Activated CD8-positive, alpha-beta T cell treated with anti-CD3 and anti-CD28 coated beads for 36 hours (primary cell): Measurements from ENCODE around the gene FDXACB1. TPM values are rescaled to one million over a fixed set of nuclear protein-coding genes. Genes with fewer than 3 reads are reported as not detected.

Experiments
- ATAC-seq: fragments of 200-7000 bp; cut with Tn5 transposase; one replicate; pipeline ENCODE4 v1.10.0; 2021; ENCODE audit warnings: mild to moderate bottlenecking, moderate library complexity
- CTCF ChIA-PET: fragments of 350-600 bp; sonication (Branson Sonifier 250); formaldehyde crosslinking; loops from one replicate; lab custom pipeline; 2021; ENCODE audit warnings: antibody characterized with exemption; lab: Charles Lee
- POLR2A ChIA-PET: fragments of 350-600 bp; sonication (Branson Sonifier 250); formaldehyde crosslinking; loops from one replicate; lab custom pipeline; 2021; ENCODE audit warnings: antibody characterized with exemption; lab: Charles Lee
- DNase-seq: peaks from one replicate; pipeline ENCODE4 v3.0.0-alpha.2; 2020
- H3K27ac Mint-ChIP-seq: one replicate; pipeline ENCODE4 v1.8.0; 2021; ENCODE audit warnings: mild to moderate bottlenecking, mixed read lengths
- H3K27me3 Mint-ChIP-seq: one replicate; pipeline ENCODE4 v1.8.0; 2021; ENCODE audit warnings: mixed read lengths
- H3K36me3 Mint-ChIP-seq: one replicate; pipeline ENCODE4 v1.8.0; 2021; ENCODE audit warnings: low read depth, mixed read lengths
- H3K4me1 Mint-ChIP-seq: one replicate; pipeline ENCODE4 v1.8.0; 2021; ENCODE audit warnings: low read depth, mixed read lengths
- H3K4me3 Mint-ChIP-seq: one replicate; pipeline ENCODE4 v1.8.0; 2021; ENCODE audit warnings: mild to moderate bottlenecking, moderate library complexity, mixed read lengths
- H3K9me3 Mint-ChIP-seq: one replicate; pipeline ENCODE4 v1.8.0; 2021; ENCODE audit warnings: mixed read lengths
- intact Hi-C: fragments of 100-400 bp; cut with micrococcal nuclease; formaldehyde crosslinking; loops from one replicate; pipeline ENCODE4 v1.10.0; 2022
- total RNA-seq, 2 experiments: library from RNA; stranded (reverse); gene quantifications; one replicate each; pipeline ENCODE4 v1.2.3, GENCODE V29; 2021
- TF ChIP-seq, protein P1 (sequence below): fragments of 200-600 bp; IDR thresholded peaks from one replicate; pipeline ENCODE4 v1.8.0; 2022; ENCODE audit warnings: antibody characterized with exemption, mild to moderate bottlenecking

The FDXACB1 gene
- total RNA-seq, 2 experiments from 2014 or later: 6.9 to 7.1 TPM

DNA sequence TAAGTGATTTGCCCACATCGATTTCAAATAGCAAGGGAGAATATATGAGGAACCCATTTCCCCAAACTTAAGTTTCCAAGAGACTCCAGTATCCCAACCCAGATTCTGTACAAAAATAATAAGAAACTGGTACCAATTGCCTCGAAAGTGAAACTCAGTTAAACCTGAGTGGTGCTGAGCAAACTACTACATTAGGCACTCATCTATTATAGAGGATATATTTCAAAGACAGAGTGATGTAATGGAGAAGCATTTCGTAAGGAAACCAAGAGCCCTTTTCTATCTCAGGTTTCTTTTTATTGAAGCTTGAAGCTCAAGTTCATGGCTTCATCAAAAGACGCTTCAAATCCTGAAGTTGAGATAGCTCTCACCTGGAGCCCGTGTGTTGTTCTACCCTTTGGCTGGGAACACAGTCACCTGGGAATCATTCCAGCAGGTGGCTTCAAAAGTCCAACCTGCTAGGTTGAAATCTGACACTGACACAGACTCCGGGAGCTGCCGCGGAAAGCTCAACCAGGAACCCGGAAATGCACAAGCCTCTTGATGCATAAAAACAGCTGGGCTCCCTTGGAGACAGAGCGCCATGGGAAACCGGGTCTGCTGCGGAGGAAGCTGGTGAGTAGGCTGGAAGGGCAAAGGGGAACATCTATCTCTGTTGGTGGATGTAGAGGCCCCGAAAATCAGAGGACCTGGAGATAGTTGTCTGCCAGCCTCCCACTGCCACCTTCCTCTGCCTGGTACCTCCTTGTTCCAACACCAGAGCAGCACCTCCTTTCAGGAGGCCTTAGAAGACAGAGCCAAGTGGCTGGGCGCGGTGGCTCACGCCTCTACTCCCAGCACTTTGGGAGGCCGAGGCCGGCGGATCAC lies 39.7 kb upstream of the FDXACB1 start, which contains the start of gene C11orf52:
Gene C11orf52 (plus strand): TSS at position 524 of the 867 bp plus-strand sequence. CDS start 60 bp downstream, at position 584.
- intact Hi-C loops: no loop called here
- Mint-ChIP-seq H3K27me3 (peaks cover 21% of the 10 kb centered on the region), H3K4me3 (no peak within 1 kb of the TSS), H3K27ac (no peak within 1 kb of the TSS), H3K9me3 (no peaks in the 10 kb centered on the region), H3K4me1 (peaks cover 5% of the 10 kb centered on the region), H3K36me3 (no peaks in the 10 kb centered on the region)
- TF ChIP-seq, protein P1, sequence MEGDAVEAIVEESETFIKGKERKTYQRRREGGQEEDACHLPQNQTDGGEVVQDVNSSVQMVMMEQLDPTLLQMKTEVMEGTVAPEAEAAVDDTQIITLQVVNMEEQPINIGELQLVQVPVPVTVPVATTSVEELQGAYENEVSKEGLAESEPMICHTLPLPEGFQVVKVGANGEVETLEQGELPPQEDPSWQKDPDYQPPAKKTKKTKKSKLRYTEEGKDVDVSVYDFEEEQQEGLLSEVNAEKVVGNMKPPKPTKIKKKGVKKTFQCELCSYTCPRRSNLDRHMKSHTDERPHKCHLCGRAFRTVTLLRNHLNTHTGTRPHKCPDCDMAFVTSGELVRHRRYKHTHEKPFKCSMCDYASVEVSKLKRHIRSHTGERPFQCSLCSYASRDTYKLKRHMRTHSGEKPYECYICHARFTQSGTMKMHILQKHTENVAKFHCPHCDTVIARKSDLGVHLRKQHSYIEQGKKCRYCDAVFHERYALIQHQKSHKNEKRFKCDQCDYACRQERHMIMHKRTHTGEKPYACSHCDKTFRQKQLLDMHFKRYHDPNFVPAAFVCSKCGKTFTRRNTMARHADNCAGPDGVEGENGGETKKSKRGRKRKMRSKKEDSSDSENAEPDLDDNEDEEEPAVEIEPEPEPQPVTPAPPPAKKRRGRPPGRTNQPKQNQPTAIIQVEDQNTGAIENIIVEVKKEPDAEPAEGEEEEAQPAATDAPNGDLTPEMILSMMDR: no peak
- no peak for DNase-seq
- CTCF ChIA-PET: no interaction called here
- ATAC-seq: no peak
- POLR2A ChIA-PET: no interaction called here

DNA sequence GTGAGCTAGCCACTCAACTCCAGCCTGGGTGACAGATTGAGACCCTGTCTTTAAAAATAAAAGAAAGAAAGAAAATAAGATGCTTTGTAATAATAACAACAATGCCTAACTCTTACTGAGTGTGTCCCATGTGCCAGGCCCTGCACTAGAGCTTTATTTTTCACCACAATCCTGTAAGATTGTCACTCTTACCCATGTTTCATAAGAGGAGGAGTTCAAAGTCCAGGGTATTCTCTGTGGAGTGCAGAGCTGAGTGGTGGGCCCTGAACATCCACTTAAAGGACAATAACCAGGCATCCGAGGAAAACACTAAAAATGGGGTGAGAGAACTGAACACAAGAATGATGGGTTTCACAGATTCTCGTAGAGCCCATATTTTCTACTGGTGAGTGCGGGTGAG lies 38.8 kb upstream of the FDXACB1 start:
- no peak overlapping the region for H3K4me3 Mint-ChIP-seq
- no peak overlapping the region for H3K27ac Mint-ChIP-seq
- H3K27me3 Mint-ChIP-seq: peaks cover 26% of the 10 kb centered on the region
- ChIA-PET POLR2A (no interaction called here), CTCF (no interaction called here)
- H3K9me3 Mint-ChIP-seq: no peaks in the 10 kb centered on the region
- ATAC-seq (no peak), DNase-seq (no peak)
- H3K4me1 Mint-ChIP-seq: no peaks in the 10 kb centered on the region
- TF ChIP-seq, protein P1: no peak
- no peaks in the 10 kb centered on the region for H3K36me3 Mint-ChIP-seq
- intact Hi-C loops: no loop called here

DNA sequence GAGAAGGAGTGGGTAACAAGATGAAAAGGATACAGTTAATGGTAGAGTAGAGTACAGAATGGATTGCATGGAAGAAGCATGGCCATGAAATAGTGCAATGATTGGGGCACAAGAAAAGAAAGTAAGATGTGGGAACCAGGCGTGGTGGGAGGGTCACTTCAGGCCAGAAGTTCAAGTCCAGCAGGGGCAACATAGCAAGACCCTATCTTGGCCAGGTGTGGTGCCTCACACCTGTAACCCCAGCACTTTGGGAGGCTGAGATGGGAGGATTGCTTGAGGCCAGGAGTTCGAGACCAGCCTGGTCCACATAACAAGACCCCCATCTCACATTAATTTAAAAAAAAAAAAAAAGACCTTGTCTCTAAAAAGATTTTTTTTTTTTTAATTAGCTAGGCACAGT lies 38.3 kb upstream of the FDXACB1 start:
- no peak overlapping the region for H3K27ac Mint-ChIP-seq
- no peaks in the 10 kb centered on the region for H3K9me3 Mint-ChIP-seq
- ATAC-seq: no peak
- intact Hi-C loops: no loop called here
- DNase-seq: no peak
- no peak overlapping the region for H3K4me3 Mint-ChIP-seq
- ChIA-PET POLR2A (no interaction called here), CTCF (no interaction called here)
- no peaks in the 10 kb centered on the region for H3K4me1 Mint-ChIP-seq
- TF ChIP-seq, protein P1: no peak
- H3K36me3 Mint-ChIP-seq: no peaks in the 10 kb centered on the region
- H3K27me3 Mint-ChIP-seq: peaks cover 27% of the 10 kb centered on the region

DNA sequence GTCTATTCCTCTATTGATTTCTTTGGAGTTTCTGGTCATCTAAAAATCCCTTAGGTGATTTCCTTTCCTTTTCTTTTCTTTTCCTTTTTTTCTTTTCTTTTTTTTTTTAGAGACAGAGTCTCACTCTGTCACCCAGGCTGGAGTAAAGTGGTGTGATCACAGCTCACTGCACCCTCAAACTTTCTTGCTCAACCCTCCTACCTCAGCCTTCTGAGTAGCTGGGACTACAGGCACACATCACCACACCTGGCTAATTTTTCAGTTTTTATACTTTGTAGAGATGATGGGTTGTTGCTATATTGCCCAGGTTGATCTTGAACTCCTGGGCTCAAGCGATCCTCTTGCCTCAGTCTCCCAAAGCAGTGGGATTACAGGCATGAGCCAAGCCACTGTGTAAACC lies 37.8 kb upstream of the FDXACB1 start:
- ATAC-seq (no peak), DNase-seq (no peak)
- Mint-ChIP-seq H3K9me3 (no peaks in the 10 kb centered on the region), H3K4me3 (no peak overlapping the region), H3K36me3 (no peaks in the 10 kb centered on the region), H3K27me3 (peaks cover 31% of the 10 kb centered on the region), H3K4me1 (no peaks in the 10 kb centered on the region), H3K27ac (no peak overlapping the region)
- intact Hi-C loops: no loop called here
- TF ChIP-seq, protein P1: no peak
- ChIA-PET CTCF (no interaction called here), POLR2A (no interaction called here)

DNA sequence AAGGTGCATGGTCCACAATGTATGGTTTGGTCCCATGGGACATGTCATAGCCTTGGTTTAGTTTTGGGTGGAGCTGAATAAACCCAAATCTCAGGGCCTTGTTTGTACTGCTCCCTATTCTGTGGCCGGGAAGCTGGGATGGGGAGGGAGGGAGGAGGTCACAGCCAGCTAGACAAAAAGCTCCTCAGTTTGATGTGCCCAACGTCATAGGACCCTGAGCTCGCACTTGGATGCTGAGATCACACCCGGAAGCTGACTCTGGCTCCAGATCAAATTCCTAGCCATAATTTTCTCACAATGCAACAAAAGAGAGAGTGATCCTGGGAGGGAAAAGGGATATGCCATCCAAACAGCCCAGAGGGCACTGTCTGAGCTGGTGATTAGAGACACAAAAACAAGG lies 35.0 kb upstream of the FDXACB1 start:
- Mint-ChIP-seq H3K27ac (no peak overlapping the region), H3K9me3 (no peaks in the 10 kb centered on the region), H3K4me3 (no peak overlapping the region), H3K27me3 (peaks cover 40% of the 10 kb centered on the region), H3K36me3 (no peaks in the 10 kb centered on the region), H3K4me1 (no peaks in the 10 kb centered on the region)
- DNase-seq: no peak
- intact Hi-C loops: no loop called here
- ChIA-PET POLR2A (no interaction called here), CTCF (interaction anchor here (1.0 to 1.3 kb wide), 2 partner anchors 17 to 43 kb away, joined by 3 read pairs; no protein-coding TSS in a partner anchor)
- TF ChIP-seq, protein P1: no peak
- no peak for ATAC-seq
